AG04450 (cell line): ENCODE results near the gene AGK. TPM values are rescaled to one million over a fixed set of nuclear protein-coding genes. Genes with fewer than 3 reads are reported as not detected.

Experiments
- CTCF ChIA-PET: fragments of 300-600, 350-600 bp; formaldehyde crosslinking; extraction: SDS; loops from one replicate; lab custom pipeline; 2022; ENCODE audit warnings: antibody characterized with exemption, inconsistent platforms; lab: Charles Lee
- POLR2A ChIA-PET: fragments of 350-600 bp; formaldehyde crosslinking; extraction: SDS; loops from one replicate; lab custom pipeline; 2021; ENCODE audit warnings: antibody characterized with exemption, inconsistent platforms; lab: Yijun Ruan, JAX
- DNase-seq: peaks from one replicate; pipeline ENCODE4 v3.0.0-alpha.2; 2011; ENCODE audit warnings: low read depth, low spot score
- H3K27ac ChIP-seq: one replicate; pipeline ENCODE4 v1.5.1; 2012; ENCODE audit warnings: low read depth, low read length, control low read depth
- H3K27me3 ChIP-seq: one replicate; pipeline ENCODE4 v1.6.0; 2012; ENCODE audit warnings: low read length; ENCODE audit not compliant: control insufficient read depth, insufficient read depth
- H3K4me3 ChIP-seq: 2 replicates; pipeline ENCODE4 v1.5.1; 2011; ENCODE audit warnings: mild to moderate bottlenecking, low read depth, low read length, control low read depth
- H3K9me3 ChIP-seq: 2 replicates; pipeline ENCODE4 v1.5.1; 2012; ENCODE audit warnings: low read length; ENCODE audit not compliant: control insufficient read depth, insufficient read depth
- CTCF ChIP-seq: IDR thresholded peaks from 2 replicates; pipeline ENCODE4 v1.5.1; 2011; ENCODE audit warnings: low read depth, low read length, control low read depth, inconsistent platforms
- polyA plus RNA-seq: library from polyadenylated mRNA; depleted of rRNA; stranded (reverse); fragments of >200 nt; gene quantifications from 2 replicates; pipeline ENCODE4 v1.2.3, GENCODE V29; 2011

Gene AGK
- polyA plus RNA-seq, 1 experiment, result 42.5 TPM

DNA sequence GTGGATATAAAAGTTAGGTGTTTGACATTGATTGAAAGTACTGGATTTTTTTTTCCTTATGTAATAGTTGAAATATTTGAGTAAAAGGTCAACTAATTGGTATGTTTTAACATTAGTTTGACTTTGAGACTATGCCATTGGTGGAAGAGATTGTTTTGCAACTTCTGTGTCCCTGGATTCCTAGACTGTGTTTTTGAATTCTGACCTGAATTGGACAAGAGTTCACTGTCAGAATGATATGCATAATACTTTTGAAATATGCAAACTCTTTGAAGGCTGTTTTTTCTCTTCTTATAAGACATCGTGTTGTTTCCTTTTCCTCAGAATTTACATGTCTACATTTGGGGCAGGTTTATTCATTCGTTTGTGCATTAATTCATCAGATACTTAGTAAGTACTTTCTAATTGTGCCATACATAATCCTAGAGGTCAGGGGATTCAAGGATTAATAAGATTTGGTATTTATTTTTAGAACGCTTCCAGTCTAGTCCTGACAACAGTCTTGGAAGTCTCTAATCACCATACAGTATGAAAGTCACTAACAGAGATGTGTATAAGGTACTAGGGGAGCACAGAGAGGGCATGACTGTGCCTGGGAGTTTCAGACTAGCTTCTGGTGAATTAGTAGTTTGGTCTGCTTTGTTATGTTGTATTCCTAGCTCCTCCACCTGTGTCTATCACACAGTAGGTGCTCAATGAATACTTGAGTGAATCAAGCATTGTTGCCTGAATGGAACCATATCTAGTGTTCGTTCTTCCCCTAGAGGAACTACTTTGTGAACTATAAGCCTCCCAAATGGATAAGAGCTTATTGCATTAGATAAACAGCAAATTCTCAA, 49.2 kb downstream of the AGK start:
- H3K9me3 ChIP-seq, result no peaks in the 10 kb centered on the region
- no peak overlapping the region for H3K4me3 ChIP-seq
- H3K27ac ChIP-seq, result no peak overlapping the region
- no peak for DNase-seq
- H3K27me3 ChIP-seq, result no peaks in the 10 kb centered on the region
- ChIA-PET CTCF (interaction anchor here (0.7 to 1.5 kb wide), 3 partner anchors 53 to 138 kb away, joined by 3 to 4 read pairs (median 3); partner anchors contain the start of gene SSBP1), POLR2A (no interaction called here)
- no peak for TF ChIP-seq CTCF

DNA sequence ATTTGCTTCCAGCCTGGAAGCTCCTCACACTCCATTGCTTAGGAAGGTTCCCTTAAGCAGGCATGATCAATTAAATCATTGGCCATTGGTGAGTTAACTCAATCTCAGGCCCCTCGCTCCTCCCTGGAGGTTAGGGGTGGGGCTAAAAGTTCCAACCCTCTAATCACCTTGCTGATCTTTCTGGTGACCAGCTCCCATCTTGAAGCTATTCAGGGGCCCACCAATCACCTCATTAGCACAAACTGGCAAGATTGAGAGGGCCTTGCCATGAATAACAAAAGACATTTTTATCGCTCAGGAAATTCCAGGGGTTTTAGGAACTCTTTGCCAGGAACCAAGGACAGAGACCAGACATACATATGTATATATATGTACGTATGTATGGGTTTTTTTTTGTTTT, 58.4 kb downstream of the AGK start:
- no peak for TF ChIP-seq CTCF
- no peak for DNase-seq
- POLR2A ChIA-PET, result no interaction called here
- Histone ChIP-seq H3K27ac (no peak overlapping the region), H3K9me3 (no peaks in the 10 kb centered on the region), H3K27me3 (no peaks in the 10 kb centered on the region), H3K4me3 (no peak overlapping the region)
- CTCF ChIA-PET, result no interaction called here

GRCh38 chr7:141610671-141611070, 59.5 kb downstream of the AGK start:
- Histone ChIP-seq H3K4me3 (no peak overlapping the region), H3K27me3 (no peaks in the 10 kb centered on the region), H3K27ac (no peak overlapping the region), H3K9me3 (no peaks in the 10 kb centered on the region)
- no peak for DNase-seq
- CTCF ChIA-PET, result interaction anchor here (1.7 kb wide), 1 partner anchor 77 kb away, joined by 5 read pairs; no protein-coding TSS in a partner anchor
- POLR2A ChIA-PET, result no interaction called here
- TF ChIP-seq CTCF, result no peak

- TF ChIP-seq CTCF, result no peak
- ChIA-PET CTCF (no interaction called here), POLR2A (no interaction called here)
Observed at GRCh38 chr7:141612861-141613260, 61.7 kb downstream of the AGK start.

GRCh38 chr7:141617280-141617679, 66.1 kb downstream of the AGK start:
- no peaks in the 10 kb centered on the region for H3K27me3 ChIP-seq
- no peaks in the 10 kb centered on the region for H3K9me3 ChIP-seq
- ChIA-PET CTCF (interaction anchor here (0.6 to 1.5 kb wide), 2 partner anchors 32 to 799 kb away, joined by 3 read pairs; no protein-coding TSS in a partner anchor), POLR2A (no interaction called here)
- no peak overlapping the region for H3K27ac ChIP-seq
- no peak for DNase-seq
- no peak for TF ChIP-seq CTCF
- no peak overlapping the region for H3K4me3 ChIP-seq

More at GRCh38 chr7:141612861-141613260, 61.7 kb downstream of the AGK start:
- Histone ChIP-seq H3K9me3 (no peaks in the 10 kb centered on the region), H3K27me3 (no peaks in the 10 kb centered on the region), H3K27ac (no peak overlapping the region), H3K4me3 (no peak overlapping the region)
- DNase-seq, result no peak
